GM12801 (cell line): Measurements from ENCODE around the gene CHCHD3.

ENCODE experiments used
- CTCF ChIP-seq: IDR thresholded peaks from one replicate; pipeline ENCODE4 v1.5.1; 2011; ENCODE audit warnings: control low read depth; ENCODE audit not compliant: insufficient read length; ENCODE audit errors: extremely low read depth

Gene CHCHD3

GRCh38 chr7:132866144-132866531 is 215.8 kb downstream of the CHCHD3 start:
- TF ChIP-seq CTCF: no peak

- no peak for TF ChIP-seq CTCF
Measured at GRCh38 chr7:132865366-132866143, 216.3 kb downstream of the CHCHD3 start.

- no peak for TF ChIP-seq CTCF
Measured at GRCh38 chr7:132861940-132862554, 219.8 kb downstream of the CHCHD3 start.

GRCh38 chr7:132861424-132861823 is 220.5 kb downstream of the CHCHD3 start:
- no peak for TF ChIP-seq CTCF

- no peak for TF ChIP-seq CTCF
Measured at GRCh38 chr7:132859199-132859598, 222.7 kb downstream of the CHCHD3 start.

- TF ChIP-seq CTCF: no peak
Measured at GRCh38 chr7:132858760-132859159, 223.1 kb downstream of the CHCHD3 start.

GRCh38 chr7:132858251-132858650 is 223.6 kb downstream of the CHCHD3 start:
- TF ChIP-seq CTCF: no peak
